GM20000 (cell line): ENCODE measurements around the gene ZNF710.

Source experiments
- DNase-seq: peaks from one replicate; pipeline ENCODE4 v3.0.0; 2012; ENCODE audit warnings: low spot score
- CTCF ChIP-seq: IDR thresholded peaks from 2 replicates; pipeline ENCODE4 v1.5.1; 2012; ENCODE audit warnings: mild to moderate bottlenecking, control low read depth; ENCODE audit errors: extremely low read depth, missing control alignments

Gene ZNF710

DNA sequence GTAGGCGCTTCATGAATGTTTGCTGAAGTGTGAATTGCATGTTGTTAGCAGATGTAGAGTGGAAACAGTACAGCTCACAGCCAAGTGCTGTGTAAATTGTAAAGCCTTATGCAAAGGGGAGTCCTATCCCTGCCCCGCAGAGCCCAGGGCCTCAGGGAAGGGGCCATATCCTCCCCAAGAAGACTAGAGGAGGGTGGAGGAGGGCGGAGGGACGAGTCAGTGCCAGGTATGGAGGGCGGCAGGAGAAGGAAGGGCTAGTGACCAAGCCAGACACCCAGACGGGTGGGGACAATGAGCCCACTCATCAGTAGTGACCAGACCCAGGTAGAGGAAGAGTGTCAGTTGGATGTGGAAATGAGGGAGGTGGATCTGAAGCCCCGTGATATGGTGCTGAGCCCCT is 45.2 kb downstream of the ZNF710 start:
- DNase-seq: no peak
- no peak for TF ChIP-seq CTCF

- DNase-seq: peak; percentile 34
- no peak for TF ChIP-seq CTCF
These were observed 45.8 kb downstream of the ZNF710 start for GRCh38 chr15:90046911-90047392.

DNA sequence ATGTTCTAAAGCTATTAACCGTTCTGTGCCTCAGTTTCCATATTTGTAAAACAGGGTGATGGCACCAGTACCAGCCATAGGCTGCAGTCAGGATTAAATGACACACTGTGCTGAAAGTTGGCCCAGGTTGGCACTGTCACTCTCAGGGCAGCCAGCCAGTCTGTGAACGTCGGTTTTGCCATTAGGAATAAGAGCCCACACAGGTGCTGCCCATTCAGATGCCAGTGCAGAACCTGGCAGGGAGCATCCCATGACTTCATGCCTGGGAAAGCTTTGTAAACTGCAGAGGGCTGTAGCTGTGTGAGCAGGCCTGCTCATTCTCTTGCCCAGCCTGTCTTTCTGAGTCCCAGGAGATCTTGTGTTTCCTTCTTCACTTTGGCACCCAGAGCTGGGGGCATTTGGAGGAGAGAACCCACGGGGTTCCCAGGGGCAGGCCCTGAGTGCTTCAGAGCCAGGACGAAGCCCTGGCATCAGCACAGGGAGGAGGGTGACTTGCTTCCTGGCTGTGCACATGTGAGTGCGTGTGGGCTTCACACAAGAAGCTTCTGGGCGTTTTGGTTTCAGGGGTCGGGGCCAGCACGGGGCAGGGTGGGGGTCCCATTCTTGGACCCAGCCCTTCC is 46.9 kb downstream of the ZNF710 start:
- no peak for DNase-seq
- no peak for TF ChIP-seq CTCF

GRCh38 chr15:90049030-90049429 is 47.9 kb downstream of the ZNF710 start:
- no peak for DNase-seq
- no peak for TF ChIP-seq CTCF

DNA sequence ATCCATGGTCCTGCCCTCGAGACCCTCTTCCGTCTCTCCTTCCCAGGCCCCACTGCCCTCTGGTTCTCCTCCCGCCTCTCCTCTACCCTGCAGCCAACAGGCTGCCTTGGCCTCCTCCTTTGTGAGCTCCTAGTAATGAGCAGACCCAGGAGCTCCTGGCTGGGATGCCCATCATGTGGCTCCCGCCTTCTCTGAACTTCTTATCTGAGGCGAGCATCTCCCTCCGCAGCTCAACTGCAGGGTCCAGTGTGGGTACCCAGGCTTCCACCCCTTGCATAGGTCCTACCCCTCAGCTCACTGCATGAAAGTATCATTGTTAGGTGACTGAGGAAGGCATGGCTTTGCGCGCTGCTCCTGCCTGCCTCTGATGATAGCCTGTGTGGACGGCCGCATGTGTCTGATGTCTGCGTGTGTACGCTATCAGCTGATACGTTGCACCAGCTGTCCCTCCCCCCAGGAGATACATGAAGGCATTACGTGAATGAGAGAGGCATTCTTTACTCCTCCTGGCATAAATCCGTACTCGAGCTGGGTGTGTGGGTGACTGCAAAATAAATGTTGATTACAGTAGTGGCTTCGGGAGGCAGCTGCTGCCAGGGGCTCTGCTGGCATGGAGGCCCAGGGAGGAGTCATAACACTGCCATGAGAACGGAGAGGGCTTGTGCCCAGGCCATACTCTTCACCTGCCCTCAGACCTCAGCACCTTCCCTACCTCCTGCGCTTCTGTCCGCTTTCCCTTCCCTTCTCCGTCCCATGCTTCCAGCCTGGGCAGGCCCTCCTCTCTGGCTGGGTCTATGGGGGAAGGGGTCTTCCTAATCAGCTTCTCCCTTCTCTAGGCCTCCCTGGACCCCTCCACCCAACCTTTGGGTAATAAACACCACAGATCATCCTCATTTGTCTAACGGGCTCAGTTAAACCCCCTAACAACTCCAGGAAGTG is 48.8 kb downstream of the ZNF710 start:
- no peak for DNase-seq

GRCh38 chr15:90051874-90052273 is 50.8 kb downstream of the ZNF710 start:
- no peak for TF ChIP-seq CTCF
- no peak for DNase-seq

More for the DNA sequence above, 48.8 kb downstream of the ZNF710 start:
- TF ChIP-seq CTCF: no peak

GRCh38 chr15:90053685-90054466 is 52.8 kb downstream of the ZNF710 start:
- no peak for TF ChIP-seq CTCF
- DNase-seq: no peak
